HL-60 (cell line): ENCODE results near the gene CLDN7.

ENCODE experiments used
- DNase-seq, 2 experiments: peaks; one replicate each; pipeline ENCODE4 v3.0.0-alpha.2; 2010 to 2020; ENCODE audit warnings: low read depth in 1 of 2, low spot score in 1 of 2
- H3K27ac ChIP-seq: fragments of 250-450 bp; sonication (Bioruptor Pico); replicated peaks from 2 replicates; pipeline ENCODE4 v1.5.1; 2020; ENCODE audit warnings: mild to moderate bottlenecking, moderate library complexity
- H3K27me3 ChIP-seq: fragments of 250-450 bp; sonication (Bioruptor Pico); 2 replicates; pipeline ENCODE4 v1.5.1; 2021; ENCODE audit warnings: mild to moderate bottlenecking, moderate library complexity; ENCODE audit not compliant: insufficient read depth, poor library complexity, severe bottlenecking
- H3K4me3 ChIP-seq: replicated peaks from 2 replicates; pipeline ENCODE4 v1.5.1; 2011; ENCODE audit warnings: mild to moderate bottlenecking, control low read depth, low read length; ENCODE audit not compliant: insufficient read depth
- GABPA ChIP-seq: IDR thresholded peaks from 2 replicates; pipeline ENCODE4 v1.6.1; 2012; ENCODE audit warnings: low read depth
- POLR2AphosphoS5 ChIP-seq: IDR thresholded peaks from 2 replicates; pipeline ENCODE4 v1.6.1; 2012; ENCODE audit warnings: low read depth
- SPI1 ChIP-seq: IDR thresholded peaks from 2 replicates; pipeline ENCODE4 v1.6.1; 2012; ENCODE audit warnings: low read depth, mild to moderate bottlenecking, borderline replicate concordance
- TF ChIP-seq, protein P1 (sequence below): IDR thresholded peaks from one replicate; pipeline ENCODE4 v1.5.1; 2011; ENCODE audit warnings: low read length, control low read depth, inconsistent platforms; ENCODE audit not compliant: insufficient read depth
- TF ChIP-seq, protein P2 (sequence below): IDR thresholded peaks from 2 replicates; pipeline ENCODE4 v1.6.1; 2012; ENCODE audit warnings: low read depth; ENCODE audit not compliant: insufficient replicate concordance

The CLDN7 gene

GRCh38 chr17:7237266-7237760 is 25.0 kb downstream of the CLDN7 start:
- TF ChIP-seq SPI1 (no peak), POLR2AphosphoS5 (no peak), GABPA (no peak)
- TF ChIP-seq, protein P1, sequence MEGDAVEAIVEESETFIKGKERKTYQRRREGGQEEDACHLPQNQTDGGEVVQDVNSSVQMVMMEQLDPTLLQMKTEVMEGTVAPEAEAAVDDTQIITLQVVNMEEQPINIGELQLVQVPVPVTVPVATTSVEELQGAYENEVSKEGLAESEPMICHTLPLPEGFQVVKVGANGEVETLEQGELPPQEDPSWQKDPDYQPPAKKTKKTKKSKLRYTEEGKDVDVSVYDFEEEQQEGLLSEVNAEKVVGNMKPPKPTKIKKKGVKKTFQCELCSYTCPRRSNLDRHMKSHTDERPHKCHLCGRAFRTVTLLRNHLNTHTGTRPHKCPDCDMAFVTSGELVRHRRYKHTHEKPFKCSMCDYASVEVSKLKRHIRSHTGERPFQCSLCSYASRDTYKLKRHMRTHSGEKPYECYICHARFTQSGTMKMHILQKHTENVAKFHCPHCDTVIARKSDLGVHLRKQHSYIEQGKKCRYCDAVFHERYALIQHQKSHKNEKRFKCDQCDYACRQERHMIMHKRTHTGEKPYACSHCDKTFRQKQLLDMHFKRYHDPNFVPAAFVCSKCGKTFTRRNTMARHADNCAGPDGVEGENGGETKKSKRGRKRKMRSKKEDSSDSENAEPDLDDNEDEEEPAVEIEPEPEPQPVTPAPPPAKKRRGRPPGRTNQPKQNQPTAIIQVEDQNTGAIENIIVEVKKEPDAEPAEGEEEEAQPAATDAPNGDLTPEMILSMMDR: no peak
- TF ChIP-seq, protein P2, sequence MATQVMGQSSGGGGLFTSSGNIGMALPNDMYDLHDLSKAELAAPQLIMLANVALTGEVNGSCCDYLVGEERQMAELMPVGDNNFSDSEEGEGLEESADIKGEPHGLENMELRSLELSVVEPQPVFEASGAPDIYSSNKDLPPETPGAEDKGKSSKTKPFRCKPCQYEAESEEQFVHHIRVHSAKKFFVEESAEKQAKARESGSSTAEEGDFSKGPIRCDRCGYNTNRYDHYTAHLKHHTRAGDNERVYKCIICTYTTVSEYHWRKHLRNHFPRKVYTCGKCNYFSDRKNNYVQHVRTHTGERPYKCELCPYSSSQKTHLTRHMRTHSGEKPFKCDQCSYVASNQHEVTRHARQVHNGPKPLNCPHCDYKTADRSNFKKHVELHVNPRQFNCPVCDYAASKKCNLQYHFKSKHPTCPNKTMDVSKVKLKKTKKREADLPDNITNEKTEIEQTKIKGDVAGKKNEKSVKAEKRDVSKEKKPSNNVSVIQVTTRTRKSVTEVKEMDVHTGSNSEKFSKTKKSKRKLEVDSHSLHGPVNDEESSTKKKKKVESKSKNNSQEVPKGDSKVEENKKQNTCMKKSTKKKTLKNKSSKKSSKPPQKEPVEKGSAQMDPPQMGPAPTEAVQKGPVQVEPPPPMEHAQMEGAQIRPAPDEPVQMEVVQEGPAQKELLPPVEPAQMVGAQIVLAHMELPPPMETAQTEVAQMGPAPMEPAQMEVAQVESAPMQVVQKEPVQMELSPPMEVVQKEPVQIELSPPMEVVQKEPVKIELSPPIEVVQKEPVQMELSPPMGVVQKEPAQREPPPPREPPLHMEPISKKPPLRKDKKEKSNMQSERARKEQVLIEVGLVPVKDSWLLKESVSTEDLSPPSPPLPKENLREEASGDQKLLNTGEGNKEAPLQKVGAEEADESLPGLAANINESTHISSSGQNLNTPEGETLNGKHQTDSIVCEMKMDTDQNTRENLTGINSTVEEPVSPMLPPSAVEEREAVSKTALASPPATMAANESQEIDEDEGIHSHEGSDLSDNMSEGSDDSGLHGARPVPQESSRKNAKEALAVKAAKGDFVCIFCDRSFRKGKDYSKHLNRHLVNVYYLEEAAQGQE: no peak
- Histone ChIP-seq H3K4me3 (peak overlapping the region; percentile 63), H3K27me3 (no peaks in the 10 kb centered on the region), H3K27ac (peak overlapping the region; percentile 68)
- no peak for DNase-seq

- DNase-seq: no peak
- Histone ChIP-seq H3K4me3 (no peak overlapping the region), H3K27me3 (no peaks in the 10 kb centered on the region), H3K27ac (no peak overlapping the region; the same call in 1 of the 2 replicates)
- TF ChIP-seq SPI1 (no peak), GABPA (no peak), POLR2AphosphoS5 (no peak)
- TF ChIP-seq, protein P2: no peak
- TF ChIP-seq, protein P1: no peak
These were observed 25.5 kb downstream of the CLDN7 start for GRCh38 chr17:7236808-7237207.

DNA sequence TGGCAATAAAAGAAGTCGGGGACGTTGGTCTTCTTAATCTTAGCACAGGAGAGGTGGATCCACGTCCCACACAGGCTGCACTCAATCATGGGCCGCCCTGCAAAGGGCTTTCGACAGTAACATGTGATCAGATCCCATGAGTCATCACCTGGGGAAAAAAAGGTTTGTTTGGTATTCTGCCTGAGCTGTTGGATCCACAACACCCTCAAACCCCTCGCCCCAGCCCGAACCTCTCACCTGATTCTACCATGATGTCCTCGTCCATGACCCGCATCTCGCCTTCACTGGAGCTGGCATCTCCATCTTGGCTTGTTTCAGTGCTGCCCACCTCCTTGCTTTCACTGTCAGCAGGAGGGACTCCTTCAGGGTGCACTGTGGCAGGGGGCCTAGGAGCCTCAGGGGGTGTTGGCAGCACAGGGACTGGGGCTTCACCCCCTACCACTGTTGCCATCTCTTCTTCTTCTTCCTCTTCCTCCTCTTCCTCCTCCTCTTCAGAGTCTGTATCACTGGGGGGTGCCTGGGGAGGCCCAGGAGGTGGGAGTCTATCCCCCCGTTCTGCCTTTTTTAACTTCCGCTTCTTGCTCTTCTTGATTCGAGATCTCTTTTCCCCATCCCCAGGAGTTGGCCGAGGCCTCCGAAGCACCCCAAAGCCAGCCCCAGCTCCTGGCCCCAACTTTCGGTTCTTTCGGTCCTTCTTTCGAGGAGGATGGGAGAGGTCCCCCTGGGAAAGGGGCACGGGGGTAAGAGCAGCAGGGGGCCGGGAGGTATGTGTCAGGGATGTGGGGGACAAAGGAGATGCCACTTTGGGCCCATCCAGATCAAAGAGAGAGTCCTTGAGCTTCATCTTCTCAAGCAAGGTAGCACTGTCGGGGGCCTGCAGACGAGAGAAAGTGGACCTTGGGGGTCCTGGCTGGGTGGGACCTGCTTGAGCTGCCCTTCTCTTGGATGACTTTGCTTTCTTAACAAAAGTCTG is 26.3 kb downstream of the CLDN7 start:
- TF ChIP-seq, protein P2: no peak
- no peak for TF ChIP-seq SPI1
- no peak for TF ChIP-seq GABPA
- TF ChIP-seq, protein P1: no peak
- TF ChIP-seq POLR2AphosphoS5: no peak; the same call in 1 of the 2 replicates
- Histone ChIP-seq H3K4me3 (no peak overlapping the region), H3K27ac (peak overlapping the region; percentile 1), H3K27me3 (no peaks in the 10 kb centered on the region)
- no peak for DNase-seq
